Loucy (cell line): ENCODE data around the gene CHST11.

ENCODE experiments used
- H2AFZ ChIP-seq: fragments of 200-600 bp; sonication (generic); 2 replicates; pipeline ENCODE4 v1.6.0; 2016; ENCODE audit warnings: antibody characterized with exemption, mild to moderate bottlenecking, low read length, moderate library complexity
- H3F3A ChIP-seq: fragments of 200-600 bp; 2 replicates; pipeline ENCODE4 v1.6.0; 2016; ENCODE audit warnings: antibody characterized with exemption, low read depth, mild to moderate bottlenecking
- H3K27me3 ChIP-seq: fragments of 200-600 bp; sonication (generic); 2 replicates; pipeline ENCODE4 v1.6.1; 2014; ENCODE audit warnings: low read length, mild to moderate bottlenecking; ENCODE audit not compliant: insufficient read depth, poor library complexity, severe bottlenecking
- H3K36me3 ChIP-seq: fragments of 200-600 bp; sonication (generic); 2 replicates; pipeline ENCODE4 v1.6.1; 2016; ENCODE audit warnings: low read length; ENCODE audit not compliant: insufficient read depth
- H3K4me1 ChIP-seq: fragments of 200-600 bp; sonication (generic); 2 replicates; pipeline ENCODE4 v1.5.1; 2014; ENCODE audit warnings: low read length, mild to moderate bottlenecking; ENCODE audit not compliant: insufficient read depth, poor library complexity, severe bottlenecking
- H3K4me2 ChIP-seq: fragments of 200-600 bp; sonication (generic); 2 replicates; pipeline ENCODE4 v1.6.0; 2014; ENCODE audit warnings: antibody characterized with exemption, low read length, low read depth, mild to moderate bottlenecking; ENCODE audit not compliant: poor library complexity, severe bottlenecking
- H3K4me3 ChIP-seq: fragments of 200-600 bp; sonication (generic); 2 replicates; pipeline ENCODE4 v1.5.1; 2014; ENCODE audit warnings: low read length, mild to moderate bottlenecking, mixed read lengths; ENCODE audit not compliant: poor library complexity, severe bottlenecking
- H3K79me2 ChIP-seq: fragments of 200-600 bp; sonication (generic); 2 replicates; pipeline ENCODE4 v1.6.1; 2014; ENCODE audit warnings: low read length; ENCODE audit not compliant: insufficient read depth
- H3K9ac ChIP-seq: fragments of 200-600 bp; sonication (generic); 2 replicates; pipeline ENCODE4 v1.6.0; 2014; ENCODE audit warnings: mild to moderate bottlenecking, low read depth, low read length, moderate library complexity; ENCODE audit not compliant: poor library complexity, severe bottlenecking
- H3K9me2 ChIP-seq: fragments of 200-600 bp; sonication (generic); replicated peaks from 2 replicates; pipeline ENCODE4 v1.6.1; 2016; ENCODE audit warnings: low read depth, low read length, mixed read lengths
- H3K9me3 ChIP-seq: fragments of 200-600 bp; sonication (generic); 2 replicates; pipeline ENCODE4 v1.6.1; 2014; ENCODE audit warnings: mild to moderate bottlenecking, antibody characterized with exemption, low read length, low read depth; ENCODE audit not compliant: insufficient read depth
- H4K20me1 ChIP-seq: fragments of 200-600 bp; sonication (generic); 2 replicates; pipeline ENCODE4 v1.6.0; 2014; ENCODE audit warnings: antibody characterized with exemption, low read length, mild to moderate bottlenecking; ENCODE audit not compliant: insufficient read depth, poor library complexity, severe bottlenecking
- CTCF ChIP-seq: fragments of 200-600 bp; sonication (generic); conservative IDR thresholded peaks from 2 replicates; pipeline ENCODE4 v1.5.1; 2014; ENCODE audit warnings: mild to moderate bottlenecking, antibody characterized with exemption, low read length
- EZH2phosphoT487 ChIP-seq: fragments of 200-600 bp; IDR thresholded peaks from 2 replicates; pipeline ENCODE4 v1.6.1; 2018; ENCODE audit warnings: antibody characterized with exemption, mild to moderate bottlenecking, moderate library complexity, borderline replicate concordance

The CHST11 gene

DNA sequence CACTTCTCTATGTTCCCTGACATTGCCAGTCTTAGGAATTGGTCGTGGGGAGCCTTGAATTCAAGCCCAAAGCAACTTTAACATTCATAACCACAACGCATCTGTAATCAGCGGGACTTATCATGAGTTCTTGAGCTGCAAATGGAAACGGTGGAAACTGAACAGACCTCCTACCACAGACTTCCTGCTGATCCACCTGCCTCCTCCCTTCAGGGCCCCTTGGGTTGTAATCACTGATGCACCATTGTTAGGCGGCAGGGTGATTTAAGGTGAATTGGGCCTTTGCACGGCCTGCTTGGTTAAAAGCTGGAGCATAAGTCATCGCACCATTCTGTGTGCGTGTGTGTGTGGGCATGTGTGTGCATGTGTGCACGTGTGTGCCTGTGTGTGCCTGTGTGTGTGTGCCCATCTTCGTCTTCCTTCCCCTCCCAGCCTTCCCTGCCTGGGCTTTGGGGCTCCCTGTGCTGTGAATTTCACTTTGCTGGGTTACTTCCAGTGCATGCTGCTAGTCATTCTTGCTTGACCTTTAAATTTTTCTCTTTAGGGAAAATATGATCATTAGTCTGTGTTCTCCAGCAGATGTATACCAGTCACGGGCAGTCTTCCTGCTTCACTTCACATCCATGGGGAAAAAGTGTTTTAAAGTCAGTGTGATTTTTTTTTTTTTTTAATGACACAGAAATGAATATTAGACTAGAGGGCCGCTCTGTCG is 29.1 kb downstream of the CHST11 start:
- TF ChIP-seq EZH2phosphoT487 (no peak), CTCF (no peak)
- H2AFZ ChIP-seq, result no peak overlapping the region
- H3K9me2 ChIP-seq, result no peaks in the 10 kb centered on the region
- H3K27me3 ChIP-seq, result no peaks in the 10 kb centered on the region
- peaks cover 11% of the 10 kb centered on the region; the same call in 1 of the 2 replicates for H3F3A ChIP-seq
- no peaks in the 10 kb centered on the region for H3K9me3 ChIP-seq
- peaks cover 86% of the 10 kb centered on the region for H3K4me1 ChIP-seq
- H3K9ac ChIP-seq, result peak overlapping the region; percentile 82
- H4K20me1 ChIP-seq, result peaks cover 40% of the 10 kb centered on the region
- H3K79me2 ChIP-seq, result peaks cover 97% of the 10 kb centered on the region
- H3K4me2 ChIP-seq, result peak overlapping the region; percentile 85
- H3K4me3 ChIP-seq, result peak overlapping the region; percentile 60
- H3K36me3 ChIP-seq, result peaks cover 67% of the 10 kb centered on the region; the same call in 1 of the 2 replicates

GRCh38 chr12:104486363-104486750 is 29.6 kb downstream of the CHST11 start:
- peaks cover 85% of the 10 kb centered on the region for H3K4me1 ChIP-seq
- H3K4me2 ChIP-seq, result peak overlapping the region; percentile 85

DNA sequence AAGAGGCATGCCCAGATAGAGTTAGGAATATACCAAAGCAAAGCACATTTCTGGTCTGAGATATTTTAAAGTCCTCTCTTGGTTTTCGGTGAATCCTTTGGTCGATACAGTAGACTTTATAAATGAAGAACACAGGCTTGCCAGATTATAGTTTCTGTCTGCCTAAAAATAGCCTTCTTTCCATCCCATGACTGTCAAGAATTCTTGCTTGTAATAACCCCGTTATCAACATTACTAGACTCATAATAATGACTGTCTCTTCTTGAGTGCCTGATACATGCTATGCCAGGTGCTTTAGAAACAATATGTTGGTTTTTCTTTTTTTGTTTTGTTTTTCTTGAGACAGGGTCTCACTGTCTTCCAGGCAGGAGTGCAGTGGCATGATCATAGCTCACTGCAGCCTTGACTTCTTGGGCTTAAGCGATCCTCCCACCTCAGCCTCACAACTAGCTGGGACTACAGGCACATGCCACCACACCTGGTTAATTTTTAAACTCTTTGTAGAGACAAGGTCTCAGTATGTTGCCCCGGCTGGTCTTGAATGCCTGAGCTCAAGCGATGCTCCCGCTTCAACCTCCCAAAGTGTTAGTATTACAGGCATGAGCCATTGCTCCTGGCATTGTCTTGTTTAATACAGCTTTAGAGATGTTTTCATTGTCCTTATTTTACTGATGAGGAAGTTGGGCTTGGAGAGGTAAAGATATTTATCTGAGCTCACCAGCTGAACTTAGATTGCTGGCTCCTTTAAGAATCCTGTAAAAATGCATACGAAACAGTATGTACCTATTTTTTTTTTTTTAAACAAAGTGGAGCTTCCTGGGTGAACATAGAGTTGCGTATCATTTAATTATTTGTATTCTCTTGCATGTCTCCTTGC is 30.4 kb downstream of the CHST11 start:
- H2AFZ ChIP-seq, result no peak overlapping the region
- peaks cover 88% of the 10 kb centered on the region for H3K4me1 ChIP-seq
- H3K36me3 ChIP-seq, result peaks cover 71% of the 10 kb centered on the region; the same call in 1 of the 2 replicates
- no peaks in the 10 kb centered on the region for H3K9me2 ChIP-seq
- no peaks in the 10 kb centered on the region for H3K27me3 ChIP-seq
- TF ChIP-seq CTCF, result no peak
- no peak for TF ChIP-seq EZH2phosphoT487
- H3K4me2 ChIP-seq, result peak overlapping the region; percentile 85
- H3F3A ChIP-seq, result peaks cover 11% of the 10 kb centered on the region; the same call in 1 of the 2 replicates
- no peaks in the 10 kb centered on the region for H3K9me3 ChIP-seq
- peak overlapping the region; percentile 60 for H3K4me3 ChIP-seq
- peaks cover 48% of the 10 kb centered on the region for H4K20me1 ChIP-seq
- peak overlapping the region; percentile 82 for H3K9ac ChIP-seq
- H3K79me2 ChIP-seq, result peaks cover 100% of the 10 kb centered on the region

More at GRCh38 chr12:104486363-104486750, 29.6 kb downstream of the CHST11 start:
- TF ChIP-seq CTCF (no peak), EZH2phosphoT487 (no peak)
- Histone ChIP-seq H3K79me2 (peaks cover 97% of the 10 kb centered on the region), H3K27me3 (no peaks in the 10 kb centered on the region), H3K4me3 (peak overlapping the region; percentile 60), H3K9ac (peak overlapping the region; percentile 82), H3F3A (peaks cover 11% of the 10 kb centered on the region; the same call in 1 of the 2 replicates), H2AFZ (no peak overlapping the region), H3K9me3 (no peaks in the 10 kb centered on the region), H4K20me1 (peaks cover 44% of the 10 kb centered on the region), H3K9me2 (no peaks in the 10 kb centered on the region), H3K36me3 (peaks cover 64% of the 10 kb centered on the region; the same call in 1 of the 2 replicates)
